Vagina (tissue), 2 donors: ENCODE measurements around the gene UBAP1L. TPM values are rescaled to one million over a fixed set of nuclear protein-coding genes. Genes with fewer than 3 reads are reported as not detected.

Experiments used
- DNase-seq, 2 donors: peaks; one replicate each; pipeline ENCODE4 v3.0.0-alpha.2; 2017; ENCODE audit errors: extremely low spot score in 2 of 2
- H3K27ac ChIP-seq: fragments of 200-600 bp; sonication (generic); one replicate; pipeline ENCODE4 v1.5.1; 2019
- H3K27me3 ChIP-seq: fragments of 200-600 bp; sonication (generic); one replicate; pipeline ENCODE4 v1.5.1; 2019
- H3K36me3 ChIP-seq, 2 donors: fragments of 200-600 bp; sonication (generic); one replicate each; pipeline ENCODE4 v1.5.1; 2017 to 2019
- H3K4me1 ChIP-seq: fragments of 200-600 bp; sonication (generic); one replicate; pipeline ENCODE4 v1.5.1; 2019
- H3K4me3 ChIP-seq, 2 donors: fragments of 200-600 bp; sonication (generic); 1 replicate in 1 of 2; 2 replicates in 1 of 2; pipeline ENCODE4 v1.5.1; 2016 to 2019
- H3K9me3 ChIP-seq: fragments of 200-600 bp; sonication (generic); one replicate; pipeline ENCODE4 v1.5.1; 2019
- POLR2A ChIP-seq, 2 donors: fragments of 450-650 bp; IDR thresholded peaks; one replicate each; pipeline ENCODE4 v1.6.1; 2017; ENCODE audit warnings: antibody characterized with exemption in 2 of 2, mild to moderate bottlenecking in 2 of 2, moderate library complexity in 2 of 2
- POLR2AphosphoS5 ChIP-seq, 2 donors: sonication (generic); formaldehyde crosslinking; IDR thresholded peaks; one replicate each; pipeline ENCODE4 v1.9.0; 2017; ENCODE audit warnings: antibody characterized with exemption in 2 of 2, mild to moderate bottlenecking in 2 of 2, low read depth in 1 of 2; ENCODE audit not compliant: insufficient read depth in 1 of 2
- intact Hi-C: fragments of 100-400 bp; cut with DNase I; formaldehyde crosslinking; loops from one replicate; pipeline ENCODE4 v1.15.1; 2023
- total RNA-seq: library from RNA; depleted of rRNA; stranded (reverse); fragments of >200 nt; gene quantifications from one replicate; pipeline ENCODE4 v1.2.3, GENCODE V29; 2016
- TF ChIP-seq, protein P1 (sequence below), 3 experiments: fragments of 450-650 bp in 2 of 3; fragments of 200-600 bp in 1 of 3; sonication (generic) in 1 of 3; IDR thresholded peaks; one replicate each; pipeline ENCODE4 v1.5.1; 2017 to 2019; ENCODE audit warnings: antibody characterized with exemption in 3 of 3, mild to moderate bottlenecking in 2 of 3, moderate library complexity in 2 of 3

Gene UBAP1L
- total RNA-seq, 1 donor from 2014 or later: 5.4 TPM

DNA sequence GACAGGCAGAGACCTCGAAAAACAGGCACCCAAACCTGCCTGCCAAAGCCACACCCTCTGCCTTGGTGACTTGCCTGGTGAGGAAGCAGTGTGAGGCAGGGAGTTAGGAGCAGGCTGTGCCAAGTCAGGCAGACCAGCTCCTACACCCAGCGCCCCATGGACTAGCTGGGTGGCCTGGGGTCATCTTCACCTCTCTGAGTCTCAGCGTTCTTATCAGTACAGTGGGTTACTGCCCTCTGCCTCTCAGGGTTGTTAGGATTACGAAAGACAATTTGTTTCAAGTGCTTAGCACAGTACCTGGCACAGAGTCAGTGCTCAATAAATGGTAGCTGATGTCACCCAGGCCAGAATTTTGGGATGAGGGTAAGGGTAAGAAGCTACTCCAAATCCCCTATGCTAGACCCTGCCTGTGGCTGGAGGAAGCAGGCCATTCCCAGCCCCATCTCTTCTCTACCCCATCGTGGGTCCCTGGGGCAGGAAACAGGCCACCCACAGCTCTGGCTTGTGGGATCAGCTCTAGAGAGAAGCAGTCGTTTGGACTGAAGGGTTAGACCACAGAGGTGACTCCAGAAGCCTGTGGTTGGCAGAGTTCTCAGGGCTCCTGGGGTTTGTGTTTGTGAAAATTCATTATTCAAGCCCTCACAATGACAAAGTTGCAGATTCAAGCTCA, 59.7 kb downstream of the UBAP1L start:
- peak overlapping the region; percentile 55 for H3K27ac ChIP-seq
- intact Hi-C loops: no loop called here

DNA sequence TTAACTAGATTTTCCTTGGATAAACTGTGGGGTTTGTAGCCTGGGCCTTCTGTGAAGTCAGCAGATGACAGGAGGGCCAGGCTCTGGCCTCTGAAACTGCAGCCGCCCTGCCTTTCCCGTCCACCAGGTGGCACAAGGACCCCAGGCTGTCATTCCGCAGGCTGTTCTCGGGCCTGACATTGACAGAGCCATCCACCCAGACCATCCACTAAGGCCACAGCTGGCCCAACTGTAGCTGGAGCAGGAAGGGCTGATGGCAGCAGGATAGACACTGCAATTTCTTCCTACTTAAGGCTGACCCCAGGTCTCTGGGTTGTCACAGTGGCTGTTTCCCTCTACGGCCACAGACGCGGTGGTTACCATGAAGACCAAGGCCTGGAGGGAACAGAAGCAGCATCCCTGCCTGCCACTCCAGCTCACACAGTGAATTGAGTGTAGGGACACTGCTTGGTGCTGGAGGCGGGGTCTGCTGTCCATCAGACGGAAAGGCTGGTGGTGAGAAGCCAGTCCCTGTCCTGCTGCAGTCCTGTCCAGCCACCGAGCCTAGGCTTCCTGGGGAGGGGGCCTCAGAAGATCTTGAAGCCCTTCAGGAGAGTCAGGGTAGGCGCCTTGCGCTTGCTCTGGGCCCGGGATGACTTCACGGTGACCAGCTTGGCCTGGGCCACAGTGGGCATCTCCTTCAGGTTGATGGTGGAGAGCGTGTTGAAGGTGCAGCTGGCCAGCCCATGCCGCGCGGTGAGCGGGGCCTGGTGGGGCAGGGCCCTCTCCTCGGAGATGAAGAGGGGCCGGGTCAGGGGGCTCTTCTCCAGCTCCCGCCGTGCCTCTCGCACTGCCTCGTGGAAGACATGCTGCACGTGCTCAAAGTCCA, 60.4 kb downstream of the UBAP1L start:
- peaks cover 0 to 13% of the 10 kb centered on the region in 2 donors for H3K36me3 ChIP-seq
- no peak overlapping the region for H3K4me3 ChIP-seq
- H3K4me1 ChIP-seq: peaks cover 38% of the 10 kb centered on the region
- DNase-seq: peak in 1 of 2 donors; percentile 85
- TF ChIP-seq, protein P1, sequence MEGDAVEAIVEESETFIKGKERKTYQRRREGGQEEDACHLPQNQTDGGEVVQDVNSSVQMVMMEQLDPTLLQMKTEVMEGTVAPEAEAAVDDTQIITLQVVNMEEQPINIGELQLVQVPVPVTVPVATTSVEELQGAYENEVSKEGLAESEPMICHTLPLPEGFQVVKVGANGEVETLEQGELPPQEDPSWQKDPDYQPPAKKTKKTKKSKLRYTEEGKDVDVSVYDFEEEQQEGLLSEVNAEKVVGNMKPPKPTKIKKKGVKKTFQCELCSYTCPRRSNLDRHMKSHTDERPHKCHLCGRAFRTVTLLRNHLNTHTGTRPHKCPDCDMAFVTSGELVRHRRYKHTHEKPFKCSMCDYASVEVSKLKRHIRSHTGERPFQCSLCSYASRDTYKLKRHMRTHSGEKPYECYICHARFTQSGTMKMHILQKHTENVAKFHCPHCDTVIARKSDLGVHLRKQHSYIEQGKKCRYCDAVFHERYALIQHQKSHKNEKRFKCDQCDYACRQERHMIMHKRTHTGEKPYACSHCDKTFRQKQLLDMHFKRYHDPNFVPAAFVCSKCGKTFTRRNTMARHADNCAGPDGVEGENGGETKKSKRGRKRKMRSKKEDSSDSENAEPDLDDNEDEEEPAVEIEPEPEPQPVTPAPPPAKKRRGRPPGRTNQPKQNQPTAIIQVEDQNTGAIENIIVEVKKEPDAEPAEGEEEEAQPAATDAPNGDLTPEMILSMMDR (IDR thresholded peaks at IDR 0.05): peak; percentile 83 to 92 (median 85)
- TF ChIP-seq POLR2AphosphoS5 (IDR thresholded peaks at IDR 0.05; ENCODE audit: insufficient read depth in 1 of 2, low read depth in 1 of 2): peak in 1 of 2 donors; percentile 31
- no peak for TF ChIP-seq POLR2A (IDR thresholded peaks at IDR 0.05)
- peak overlapping the region; percentile 55 for H3K27ac ChIP-seq
- H3K27me3 ChIP-seq: no peaks in the 10 kb centered on the region
- no peaks in the 10 kb centered on the region for H3K9me3 ChIP-seq
- intact Hi-C loops: loop anchor here (5.0 kb wide), 1 partner anchor 33 kb away; no protein-coding TSS in a partner anchor

More for the DNA sequence above, 59.7 kb downstream of the UBAP1L start:
- no peaks in the 10 kb centered on the region for H3K9me3 ChIP-seq
- DNase-seq: peak in 1 of 2 donors; percentile 84
- H3K4me3 ChIP-seq: no peak overlapping the region
- peaks cover 0 to 13% of the 10 kb centered on the region in 2 donors for H3K36me3 ChIP-seq
- peaks cover 32% of the 10 kb centered on the region for H3K4me1 ChIP-seq
- TF ChIP-seq POLR2AphosphoS5 (IDR thresholded peaks at IDR 0.05; ENCODE audit: insufficient read depth in 1 of 2, low read depth in 1 of 2): peak in 1 of 2 donors; percentile 17
- TF ChIP-seq POLR2A (IDR thresholded peaks at IDR 0.05): no peak
- H3K27me3 ChIP-seq: no peaks in the 10 kb centered on the region

DNA sequence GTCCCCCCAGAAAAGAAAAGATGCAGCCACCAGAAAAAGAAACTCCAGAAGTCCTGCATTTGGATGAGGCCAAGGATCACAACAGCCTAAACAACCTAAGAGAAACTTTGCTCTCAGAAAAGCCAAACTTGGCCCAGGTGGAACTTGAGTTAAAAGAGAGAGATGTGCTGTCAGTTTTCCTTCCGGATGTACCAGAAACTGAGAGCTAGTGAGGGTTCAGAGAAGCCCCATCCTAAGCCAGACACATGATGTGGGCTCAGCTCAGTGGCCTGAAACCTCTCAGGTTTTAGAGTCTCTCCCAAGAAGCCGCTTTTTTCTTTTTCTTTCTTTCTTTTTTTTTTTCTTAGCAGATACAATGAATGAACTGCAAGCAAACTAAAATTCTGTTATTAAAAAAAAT, 62.0 kb downstream of the UBAP1L start:
- TF ChIP-seq POLR2A (IDR thresholded peaks at IDR 0.05): no peak
- TF ChIP-seq, protein P1 (IDR thresholded peaks at IDR 0.05): no peak
- no peak for TF ChIP-seq POLR2AphosphoS5 (IDR thresholded peaks at IDR 0.05; ENCODE audit: insufficient read depth in 1 of 2, low read depth in 1 of 2)
- Histone ChIP-seq H3K9me3 (no peaks in the 10 kb centered on the region), H3K27ac (no peak overlapping the region), H3K4me1 (peaks cover 34% of the 10 kb centered on the region), H3K36me3 (no peaks in the 10 kb centered on the region), H3K27me3 (no peaks in the 10 kb centered on the region), H3K4me3 (no peak overlapping the region)
- intact Hi-C loops: loop anchor here (5.0 kb wide), 1 partner anchor 34 kb away; no protein-coding TSS in a partner anchor
- no peak for DNase-seq

DNA sequence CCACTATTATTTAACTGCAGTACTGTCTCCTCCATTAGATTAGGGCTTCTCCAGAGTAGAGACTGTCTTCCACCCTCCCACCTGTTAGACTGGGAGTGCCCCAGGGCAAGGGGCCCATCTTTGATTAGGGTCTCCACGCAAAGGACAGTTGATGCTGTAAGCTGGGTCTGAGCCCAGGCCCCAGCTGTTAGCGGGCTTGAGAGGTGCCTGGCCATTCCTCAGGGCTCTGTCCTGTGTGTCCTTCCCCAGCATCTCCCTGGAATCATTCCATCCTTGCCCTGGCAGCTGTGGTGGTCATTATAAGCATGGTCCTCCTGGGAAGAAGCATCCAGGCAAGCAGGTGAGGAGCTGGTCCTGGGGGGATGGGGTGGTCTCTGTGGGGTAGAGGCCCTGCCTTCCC, 63.7 kb downstream of the UBAP1L start:
- TF ChIP-seq, protein P1 (IDR thresholded peaks at IDR 0.05): no peak
- TF ChIP-seq POLR2AphosphoS5 (IDR thresholded peaks at IDR 0.05; ENCODE audit: insufficient read depth in 1 of 2, low read depth in 1 of 2): no peak
- TF ChIP-seq POLR2A (IDR thresholded peaks at IDR 0.05): no peak
- Histone ChIP-seq H3K27me3 (no peaks in the 10 kb centered on the region), H3K27ac (no peak overlapping the region), H3K36me3 (no peaks in the 10 kb centered on the region), H3K4me1 (peaks cover 30% of the 10 kb centered on the region), H3K9me3 (no peaks in the 10 kb centered on the region), H3K4me3 (no peak overlapping the region)
- DNase-seq: peak in 1 of 2 donors; percentile 83
- intact Hi-C loops: loop anchor here (5.0 kb wide), 1 partner anchor 36 kb away; no protein-coding TSS in a partner anchor

DNA sequence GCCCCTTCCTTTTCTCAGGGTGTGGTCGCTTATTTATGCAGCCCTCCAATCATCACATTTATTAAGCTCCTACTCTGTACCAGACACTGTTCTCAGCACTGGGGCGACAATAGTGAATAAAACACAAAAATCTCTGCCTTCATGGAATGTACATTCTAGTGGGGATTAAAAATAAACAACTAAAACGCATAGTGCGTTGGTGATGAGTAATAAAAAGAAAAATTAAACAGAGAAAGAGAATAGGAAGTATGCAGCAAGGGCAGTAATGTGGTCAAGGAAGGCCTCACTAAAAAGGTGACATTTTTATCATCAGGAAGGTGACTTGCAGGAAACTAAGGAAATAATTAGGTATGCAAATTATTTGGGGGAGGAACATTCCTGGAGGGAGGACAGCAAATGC, 64.7 kb downstream of the UBAP1L start:
- TF ChIP-seq, protein P1 (IDR thresholded peaks at IDR 0.05): no peak
- no peak for TF ChIP-seq POLR2AphosphoS5 (IDR thresholded peaks at IDR 0.05; ENCODE audit: insufficient read depth in 1 of 2, low read depth in 1 of 2)
- TF ChIP-seq POLR2A (IDR thresholded peaks at IDR 0.05): no peak
- Histone ChIP-seq H3K4me1 (peaks cover 23% of the 10 kb centered on the region), H3K36me3 (no peaks in the 10 kb centered on the region), H3K27me3 (no peaks in the 10 kb centered on the region), H3K9me3 (no peaks in the 10 kb centered on the region), H3K27ac (no peak overlapping the region), H3K4me3 (no peak overlapping the region)
- intact Hi-C loops: loop anchor here (5.0 kb wide), 1 partner anchor 37 kb away; no protein-coding TSS in a partner anchor
- no peak for DNase-seq
